Hematopoietic multipotent progenitor cell treated with erythropoietin and hydrocortisone succinate and interleukin-3 and kit ligand, for 17 days (in vitro differentiated cells): ENCODE results near the gene CYBC1.

Experiments
- DNase-seq: peaks from one replicate; pipeline ENCODE4 v3.0.0-alpha.2; 2015; ENCODE audit warnings: low spot score

CYBC1 gene

GRCh38 chr17:82447876-82448275 is 2.7 kb downstream of the CYBC1 start:
- no peak for DNase-seq

DNA sequence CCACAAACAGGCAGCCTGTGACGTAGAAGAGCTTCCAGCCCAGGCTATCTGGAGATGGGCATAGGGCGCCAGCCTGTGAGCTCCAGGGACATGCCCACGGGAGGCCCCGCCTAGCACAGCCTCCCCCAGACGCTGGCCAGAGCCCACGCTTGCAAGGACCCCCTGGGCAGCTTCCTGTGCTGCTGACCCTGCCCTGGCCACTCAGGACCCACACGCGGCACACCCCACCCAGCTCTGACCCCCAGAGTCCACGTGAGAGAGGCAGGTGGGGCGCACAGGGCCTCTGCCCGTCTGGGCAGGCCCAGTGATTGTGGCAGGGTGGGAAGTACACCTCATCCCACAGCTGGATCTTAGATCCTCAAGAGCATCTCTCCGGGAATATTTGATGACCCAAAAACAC is 3.9 kb downstream of the CYBC1 start:
- DNase-seq, result no peak

DNA sequence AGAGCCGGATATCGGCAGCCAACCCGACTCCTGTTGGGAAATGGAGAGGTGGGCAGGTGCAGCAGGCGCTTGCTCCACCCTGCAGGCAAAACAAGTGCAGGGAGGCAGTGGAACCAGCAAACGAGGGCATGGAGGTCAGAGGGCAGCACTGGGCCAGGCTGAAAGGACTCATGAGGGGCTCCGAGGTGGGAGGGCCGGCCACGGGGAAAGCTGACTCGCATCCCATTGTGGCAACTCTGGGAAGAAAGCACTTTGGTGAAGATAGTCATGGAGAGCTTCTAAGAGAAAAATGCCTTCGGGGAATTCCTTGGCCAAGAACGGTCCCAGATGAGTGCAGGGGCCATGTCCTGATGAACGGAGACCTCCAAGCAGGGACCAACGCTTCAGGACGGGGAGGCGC is 4.4 kb downstream of the CYBC1 start:
- DNase-seq, result no peak

- no peak for DNase-seq
These were observed 5.0 kb downstream of the CYBC1 start for GRCh38 chr17:82445542-82445941.

DNA sequence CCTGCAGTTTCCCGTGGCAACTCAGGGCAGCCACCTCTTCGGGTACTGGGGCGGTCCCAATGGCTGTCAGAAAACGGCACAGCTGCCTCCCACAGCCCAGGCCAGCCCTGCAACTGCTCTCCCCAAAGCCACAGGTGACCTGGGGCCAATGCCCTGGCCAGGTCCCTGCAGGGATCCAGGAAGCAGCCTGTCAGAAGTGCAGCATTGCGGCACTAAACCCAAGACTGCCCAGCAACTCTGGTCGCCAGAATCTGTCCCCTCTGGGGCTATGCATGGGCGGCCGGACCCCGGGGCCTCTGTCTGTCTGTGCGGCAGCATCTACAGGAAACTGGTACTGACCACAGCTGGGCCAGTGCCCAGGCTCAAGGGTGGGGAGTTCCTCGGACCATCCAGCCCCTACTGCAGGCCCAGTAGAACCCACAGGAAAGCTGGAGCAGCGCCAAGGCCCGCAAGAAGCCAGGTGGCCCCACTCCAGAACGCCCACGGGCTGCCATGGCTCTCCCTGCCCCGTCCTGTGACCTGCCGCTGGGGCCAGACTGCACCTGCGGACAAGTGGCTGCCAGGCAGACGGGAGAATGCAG is 5.5 kb downstream of the CYBC1 start:
- DNase-seq, result no peak

- no peak for DNase-seq
These were observed 6.2 kb downstream of the CYBC1 start for GRCh38 chr17:82444284-82444893.

- DNase-seq, result no peak
These were observed 6.9 kb downstream of the CYBC1 start for GRCh38 chr17:82443465-82444283.

DNA sequence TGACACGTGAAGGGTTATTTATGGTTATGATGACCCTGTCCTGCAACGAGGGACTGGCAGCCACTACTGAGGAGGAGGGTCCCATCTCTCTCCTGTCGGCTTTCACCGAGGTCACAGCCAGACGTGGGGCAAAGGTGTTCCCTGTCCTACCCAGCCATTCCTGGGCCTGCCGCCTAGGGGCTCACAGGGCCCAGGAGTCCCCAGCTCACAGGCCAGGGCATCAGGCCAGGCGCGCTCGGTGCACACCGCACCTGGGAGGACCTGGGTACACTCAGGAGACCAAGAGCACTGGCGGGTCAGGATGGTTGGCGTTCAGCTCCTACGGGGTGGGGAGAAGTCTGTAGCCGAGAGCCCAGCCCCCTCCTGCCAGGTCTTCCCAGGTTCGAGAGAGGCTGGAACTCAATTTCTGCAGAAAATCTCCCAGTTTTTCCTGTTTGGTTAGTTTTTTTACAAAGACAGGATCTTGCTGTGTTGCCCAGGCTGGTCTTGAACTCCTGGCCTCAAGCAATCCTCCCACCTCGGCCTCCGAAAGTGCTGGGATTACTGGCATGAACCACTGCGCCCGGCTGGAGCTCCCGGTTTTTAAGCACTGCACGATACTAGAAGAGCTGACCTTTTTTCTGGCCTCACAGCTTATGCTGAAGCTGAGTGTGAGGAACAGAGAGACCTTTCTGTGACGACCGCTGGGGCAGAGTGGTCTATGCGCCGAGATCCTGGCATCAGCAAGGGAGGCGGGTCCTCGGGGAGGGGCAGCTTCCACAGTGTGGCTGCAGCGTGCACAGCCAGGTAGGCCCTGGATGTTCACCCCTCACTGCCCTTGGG is 7.7 kb downstream of the CYBC1 start:
- DNase-seq, result no peak

DNA sequence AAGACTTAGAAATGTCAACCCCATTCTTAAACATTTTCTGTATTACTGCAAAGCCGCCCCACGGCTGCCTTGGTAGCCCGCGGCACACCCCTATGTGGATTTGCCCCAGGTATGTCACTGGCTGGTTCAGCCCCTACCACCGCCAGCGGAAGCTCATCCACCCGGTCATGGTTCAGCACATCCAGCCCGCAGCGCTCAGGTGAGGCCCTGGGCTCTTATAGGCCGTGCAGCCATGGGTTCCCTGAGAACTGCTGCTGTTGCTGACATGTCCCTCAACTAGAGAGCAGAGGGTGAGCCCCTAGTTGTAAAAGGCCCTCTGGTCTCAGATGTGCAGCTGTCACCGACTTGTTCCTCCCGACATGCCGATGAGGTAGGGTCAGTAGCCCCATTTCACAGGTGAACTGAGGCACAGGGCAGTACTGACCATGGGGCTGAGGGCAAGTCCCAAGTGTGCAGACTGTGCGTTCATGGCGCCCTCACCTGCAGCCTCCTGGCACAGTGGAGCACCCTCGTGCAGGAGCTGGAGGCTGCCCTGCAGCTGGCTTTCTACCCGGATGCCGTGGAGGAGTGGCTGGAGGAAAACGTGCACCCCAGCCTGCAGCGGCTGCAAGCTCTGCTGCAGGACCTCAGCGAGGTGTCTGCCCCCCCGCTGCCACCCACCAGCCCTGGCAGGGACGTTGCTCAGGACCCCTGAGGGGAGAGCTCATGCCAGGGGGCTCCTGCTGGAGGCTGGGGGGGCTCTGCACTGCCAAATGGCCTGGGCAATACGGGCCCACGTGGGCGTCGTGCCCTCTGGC is 8.7 kb downstream of the CYBC1 start:
- no peak for DNase-seq

DNA sequence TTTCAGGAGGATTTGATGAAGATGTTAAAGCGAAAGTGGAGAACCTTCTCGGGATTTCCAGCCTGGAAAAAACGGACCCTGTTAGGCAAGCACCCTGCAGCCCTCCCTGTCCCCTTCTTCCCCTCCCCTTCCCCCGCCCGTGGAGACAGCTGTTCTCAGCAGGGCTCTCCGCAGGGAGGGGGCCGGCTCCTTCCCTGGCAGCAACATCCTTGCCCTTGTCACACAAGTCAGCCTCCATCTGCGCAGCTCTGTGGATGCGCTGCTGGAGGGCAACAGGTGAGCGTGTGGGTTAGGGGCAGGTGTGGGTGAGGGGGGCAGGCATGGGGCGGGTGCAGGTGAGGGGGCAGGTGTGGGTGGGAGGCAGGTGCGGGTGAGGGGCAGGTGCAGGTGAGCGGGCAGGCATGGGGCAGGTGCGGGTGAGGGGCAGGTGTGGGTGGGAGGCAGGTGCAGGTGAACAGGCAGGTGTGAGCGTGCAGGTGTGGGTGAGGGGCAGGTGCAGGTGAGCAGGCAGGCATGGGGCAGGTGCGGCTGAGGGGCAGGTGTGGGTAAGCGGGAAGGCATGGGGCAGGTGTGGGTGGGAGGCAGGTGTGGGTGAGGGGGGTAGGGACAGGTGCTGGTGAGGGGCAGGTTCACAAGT is 9.4 kb downstream of the CYBC1 start:
- no peak for DNase-seq

DNA sequence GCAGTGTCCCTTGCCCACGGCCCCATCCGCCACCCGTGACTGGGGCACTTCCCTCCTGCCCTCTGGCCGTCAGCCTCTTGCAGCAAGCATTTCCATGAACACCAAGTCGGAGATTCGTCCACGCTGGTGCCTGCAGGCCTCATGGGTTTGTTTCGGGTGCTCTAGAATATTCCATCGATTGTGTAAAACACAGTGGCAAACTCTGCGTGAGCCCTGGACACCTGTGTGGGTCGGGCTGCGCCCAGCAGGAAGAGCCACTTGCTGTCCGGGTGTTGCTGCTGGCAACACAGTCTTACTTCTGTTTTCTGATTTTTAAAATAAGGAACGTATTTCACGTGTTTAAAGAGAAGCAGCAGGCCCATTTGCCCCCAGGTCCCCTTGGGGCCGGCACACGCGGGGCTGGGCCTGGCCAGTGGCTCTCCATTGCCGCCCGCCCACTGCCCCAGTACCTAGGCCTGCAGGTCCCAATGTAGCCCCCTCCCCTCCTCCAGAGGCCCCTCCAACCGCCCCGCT is 10.0 kb downstream of the CYBC1 start:
- no peak for DNase-seq

DNA sequence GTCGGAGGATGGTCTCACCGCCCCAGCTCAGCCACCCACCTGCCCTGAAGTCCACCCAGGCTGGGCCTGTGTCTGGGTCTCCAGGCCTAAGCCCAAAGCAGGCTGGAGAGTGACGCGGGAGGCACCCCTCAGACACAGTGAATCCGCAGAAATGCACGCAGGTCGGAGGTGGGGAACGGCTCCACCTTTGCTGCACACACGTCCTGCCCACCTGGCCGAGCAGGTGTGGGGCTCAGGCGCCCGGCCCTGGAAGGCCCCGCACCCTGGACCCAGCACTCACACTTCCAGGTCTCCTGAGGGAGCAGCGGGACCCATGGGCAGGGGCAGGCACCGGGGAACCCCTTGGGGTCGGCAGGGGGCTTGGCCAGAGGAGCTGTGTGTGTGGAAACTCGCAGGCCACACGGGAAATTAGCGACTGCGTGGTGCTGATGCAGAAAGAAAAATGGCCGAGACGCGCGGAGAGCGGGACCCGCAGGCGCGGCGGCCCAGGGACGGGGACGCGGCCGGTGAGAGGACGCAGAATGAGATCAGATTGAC is 10.7 kb downstream of the CYBC1 start:
- DNase-seq, result no peak

DNA sequence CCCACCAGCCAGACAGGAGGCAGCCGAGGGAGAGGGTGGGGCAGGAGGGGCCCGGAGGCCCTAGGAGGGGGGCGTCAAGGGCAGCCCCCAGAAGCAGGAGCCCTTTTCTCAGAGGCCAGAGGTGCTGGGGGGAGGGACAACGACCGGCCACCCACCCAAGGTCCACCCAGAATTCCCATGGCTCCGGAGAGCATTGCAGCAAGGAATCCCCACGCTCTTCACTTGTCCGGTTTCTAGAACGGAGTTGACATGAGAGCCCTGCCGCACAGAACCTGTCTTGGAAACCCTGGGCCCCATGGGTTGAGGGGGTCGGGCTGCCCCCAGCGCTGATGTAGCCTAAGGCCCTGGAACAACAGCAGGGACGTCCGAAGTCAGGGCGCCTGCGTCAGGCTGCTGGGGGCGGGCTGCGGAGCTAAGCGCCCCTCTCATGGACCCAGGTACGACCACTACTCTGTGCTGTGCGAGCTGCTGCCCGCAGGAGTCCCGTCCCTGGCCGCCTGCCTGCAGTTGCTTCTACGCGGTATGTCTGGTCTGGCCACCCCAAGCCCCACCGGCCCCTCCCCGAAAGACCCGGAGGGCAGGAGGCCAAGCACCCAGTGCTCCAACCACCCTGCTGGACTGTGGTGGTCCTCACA is 11.2 kb downstream of the CYBC1 start:
- DNase-seq, result no peak

DNA sequence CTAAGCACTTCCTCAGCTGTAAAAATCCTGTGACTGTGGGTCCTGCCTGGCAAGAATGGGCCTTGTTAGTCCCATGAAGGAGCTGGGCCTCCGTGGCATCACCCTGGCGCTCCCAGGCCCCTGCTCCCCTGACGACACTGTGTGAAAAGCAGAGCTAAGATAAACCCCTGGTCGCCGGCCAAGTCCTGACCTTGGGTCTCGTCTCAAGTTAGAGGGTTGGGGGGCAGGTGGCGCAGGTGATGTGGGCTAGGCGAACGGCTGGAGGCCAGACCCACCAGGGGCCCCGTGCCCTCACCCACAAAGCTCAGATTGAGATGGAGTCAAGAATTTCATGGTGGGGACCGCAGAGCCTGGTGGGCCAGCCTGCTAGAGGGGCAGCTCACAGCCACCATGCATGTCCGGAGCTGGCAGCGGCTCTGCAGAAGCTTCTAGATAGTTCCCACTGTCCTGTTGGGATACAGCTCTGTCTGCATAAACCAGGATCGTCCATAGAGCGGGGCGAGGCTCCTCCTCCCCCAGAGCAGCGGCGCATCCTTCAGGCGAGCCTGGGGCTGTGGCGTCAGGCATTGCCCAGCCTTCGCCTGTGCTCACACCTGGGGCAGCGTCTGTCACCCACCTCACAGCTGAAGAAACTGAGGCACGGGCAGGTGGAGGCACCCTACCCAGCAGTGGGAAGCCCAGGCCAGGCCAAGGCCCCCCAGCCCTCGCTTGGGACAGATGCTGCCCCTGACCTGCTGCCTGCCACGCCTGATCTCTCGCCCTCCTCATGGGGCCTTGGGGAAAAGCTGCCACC is 12.0 kb downstream of the CYBC1 start:
- DNase-seq, result no peak

GRCh38 chr17:82437325-82437668 is 13.3 kb downstream of the CYBC1 start:
- DNase-seq, result no peak

GRCh38 chr17:82436601-82437324 is 13.8 kb downstream of the CYBC1 start:
- no peak for DNase-seq

DNA sequence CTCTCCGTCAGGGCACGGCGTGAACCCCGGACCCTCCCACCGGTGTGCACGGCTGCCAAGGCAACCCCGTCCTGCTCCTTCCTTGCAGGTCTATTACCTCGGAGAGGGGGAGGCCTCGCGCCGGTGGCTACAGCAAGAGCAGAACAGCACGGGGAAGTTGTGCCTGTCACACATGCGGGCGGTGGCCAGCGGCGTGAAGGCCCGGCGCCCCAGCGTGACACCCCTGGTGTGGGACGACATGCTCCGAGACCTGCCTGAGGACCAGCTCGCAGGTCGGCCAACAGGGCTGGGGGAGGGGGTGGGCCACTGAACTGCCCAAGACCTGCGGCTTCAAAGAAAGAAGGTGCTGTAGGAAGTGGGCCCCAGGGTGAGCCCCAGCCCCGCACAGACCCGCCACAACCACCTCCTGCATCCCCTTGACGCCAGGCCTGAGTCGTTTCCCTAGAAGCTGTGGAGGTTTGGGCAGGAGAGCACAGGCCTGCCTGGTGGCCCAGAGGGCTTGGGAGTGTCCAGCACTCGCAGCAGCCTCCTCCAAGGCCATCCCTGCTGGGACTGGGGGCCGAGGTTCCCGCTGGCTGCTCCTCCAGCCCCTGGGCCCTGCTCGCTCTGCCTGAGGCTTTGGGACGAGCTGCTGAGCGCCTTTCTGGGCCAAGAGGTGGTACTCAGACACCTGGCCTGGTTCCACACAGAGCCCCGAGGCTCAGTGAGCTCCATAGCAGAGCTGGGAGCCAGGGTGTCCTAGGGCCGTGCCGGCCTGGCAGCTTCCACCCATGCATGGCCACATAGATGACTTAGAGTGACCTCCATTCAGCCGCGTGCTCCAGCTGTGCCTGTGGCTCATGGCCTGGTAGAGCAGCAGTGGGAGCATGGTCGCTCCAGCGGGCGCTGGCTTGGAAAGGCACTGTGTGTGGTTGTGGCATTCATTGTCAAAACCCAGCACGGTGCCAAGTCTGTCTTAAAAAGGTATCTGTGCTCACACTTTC is 14.7 kb downstream of the CYBC1 start:
- no peak for DNase-seq

GRCh38 chr17:82435103-82435502 is 15.4 kb downstream of the CYBC1 start:
- no peak for DNase-seq
